ENCODE measurements around the gene LGR4.

LGR4 gene

DNA sequence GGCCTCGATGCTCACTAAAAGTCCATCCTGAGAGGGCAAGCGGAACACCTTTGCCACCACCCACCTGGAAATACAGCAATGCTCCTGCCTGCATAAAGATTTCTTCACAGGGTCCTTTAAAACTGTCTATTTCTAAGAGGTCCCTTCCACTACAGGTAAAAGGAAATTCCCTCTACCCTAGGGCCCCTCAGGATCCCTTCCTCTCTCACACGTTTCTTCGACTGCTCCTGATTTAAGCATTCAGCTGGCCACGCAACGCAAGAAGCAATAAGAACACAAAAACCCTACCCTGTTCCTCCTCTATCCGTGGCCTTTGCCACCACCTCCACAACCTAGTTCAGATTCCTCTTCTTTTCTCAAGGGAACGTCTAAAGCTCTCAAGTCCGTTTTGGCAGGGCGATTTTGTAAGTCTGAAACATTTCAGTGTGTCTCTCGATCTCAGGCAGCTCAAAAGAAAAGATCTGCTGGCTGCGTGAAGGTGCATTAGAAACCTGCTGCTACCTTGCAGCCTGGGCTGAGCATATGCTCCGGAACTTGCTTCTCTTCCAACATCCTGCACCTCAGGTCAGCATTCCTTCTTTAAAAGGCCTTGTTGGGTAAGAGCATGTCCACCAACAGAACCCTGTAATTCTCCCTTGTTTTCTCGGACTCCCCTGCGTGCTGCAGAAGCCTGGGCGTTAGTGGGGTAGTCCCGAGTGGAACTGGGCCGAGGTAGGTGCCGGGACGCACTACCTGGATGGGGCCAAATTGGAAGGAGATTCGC is 1.6 kb downstream of the LGR4 start:
- H3K27me3 ChIP-seq (ENCODE audit: control insufficient read depth, low read length), result peaks cover 45% of the 10 kb centered on the region

DNA sequence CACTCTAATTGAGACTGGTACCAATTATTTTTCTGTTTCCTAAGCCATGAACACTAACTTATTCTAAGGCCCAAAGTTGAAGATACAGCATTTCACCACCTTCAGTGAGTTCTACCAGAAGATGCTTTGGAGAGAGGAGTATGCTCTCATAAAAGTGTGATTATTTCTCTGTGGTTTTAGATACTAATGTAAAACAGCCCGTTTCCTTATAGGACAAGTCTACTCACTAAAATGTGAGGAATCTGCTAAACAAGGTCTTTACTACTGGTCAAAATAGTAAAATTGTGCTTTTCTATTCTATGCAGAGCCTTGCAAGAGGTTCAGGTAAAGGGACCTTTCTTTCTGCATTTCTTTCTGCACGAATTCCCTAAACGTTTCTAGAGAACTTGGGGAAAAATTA is 2.4 kb downstream of the LGR4 start:
- Histone ChIP-seq H3F3A (ENCODE audit: control insufficient read depth, insufficient read depth) (0 out of 2 replicates have a peak, but pooled peaks cover 3% of the 10 kb centered on the region), H3K4me3 (ENCODE audit: low read length) (no peak overlapping the region), H3K27me3 (ENCODE audit: control insufficient read depth, low read length) (peaks cover 45% of the 10 kb centered on the region), H4K20me1 (ENCODE audit: control insufficient read depth, insufficient read depth, low read depth, low read length) (no peaks in the 10 kb centered on the region), H3K4me1 (ENCODE audit: control insufficient read depth, low read length) (peaks cover 7% of the 10 kb centered on the region; the same call in 1 of the 2 replicates), H3K9me2 (replicated peaks; ENCODE audit: control insufficient read depth, low read length) (no peaks in the 10 kb centered on the region), H3K79me2 (ENCODE audit: control insufficient read depth, low read length) (no peaks in the 10 kb centered on the region), H3K36me3 (ENCODE audit: control insufficient read depth, low read length) (no peaks in the 10 kb centered on the region), H3K4me2 (ENCODE audit: low read length) (no peak overlapping the region), H3K9me3 (ENCODE audit: control insufficient read depth, insufficient read depth, low read length) (no peaks in the 10 kb centered on the region), H3K27ac (ENCODE audit: low read depth, low read length) (no peak overlapping the region)
- no peak for TF ChIP-seq EZH2phosphoT487 (IDR thresholded peaks at IDR 0.05; ENCODE audit: borderline replicate concordance, low read length)
- TF ChIP-seq, protein P1, sequence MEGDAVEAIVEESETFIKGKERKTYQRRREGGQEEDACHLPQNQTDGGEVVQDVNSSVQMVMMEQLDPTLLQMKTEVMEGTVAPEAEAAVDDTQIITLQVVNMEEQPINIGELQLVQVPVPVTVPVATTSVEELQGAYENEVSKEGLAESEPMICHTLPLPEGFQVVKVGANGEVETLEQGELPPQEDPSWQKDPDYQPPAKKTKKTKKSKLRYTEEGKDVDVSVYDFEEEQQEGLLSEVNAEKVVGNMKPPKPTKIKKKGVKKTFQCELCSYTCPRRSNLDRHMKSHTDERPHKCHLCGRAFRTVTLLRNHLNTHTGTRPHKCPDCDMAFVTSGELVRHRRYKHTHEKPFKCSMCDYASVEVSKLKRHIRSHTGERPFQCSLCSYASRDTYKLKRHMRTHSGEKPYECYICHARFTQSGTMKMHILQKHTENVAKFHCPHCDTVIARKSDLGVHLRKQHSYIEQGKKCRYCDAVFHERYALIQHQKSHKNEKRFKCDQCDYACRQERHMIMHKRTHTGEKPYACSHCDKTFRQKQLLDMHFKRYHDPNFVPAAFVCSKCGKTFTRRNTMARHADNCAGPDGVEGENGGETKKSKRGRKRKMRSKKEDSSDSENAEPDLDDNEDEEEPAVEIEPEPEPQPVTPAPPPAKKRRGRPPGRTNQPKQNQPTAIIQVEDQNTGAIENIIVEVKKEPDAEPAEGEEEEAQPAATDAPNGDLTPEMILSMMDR (IDR thresholded peaks at IDR 0.05; ENCODE audit: low read depth, low read length, poor library complexity, severe bottlenecking), result no peak

More for the DNA sequence above, 1.6 kb downstream of the LGR4 start:
- Histone ChIP-seq H3F3A (ENCODE audit: control insufficient read depth, insufficient read depth) (0 out of 2 replicates have a peak, but pooled peaks cover 3% of the 10 kb centered on the region), H3K4me1 (ENCODE audit: control insufficient read depth, low read length) (peaks cover 7% of the 10 kb centered on the region; the same call in 1 of the 2 replicates), H3K4me3 (ENCODE audit: low read length) (peak overlapping the region; percentile 67), H4K20me1 (ENCODE audit: control insufficient read depth, insufficient read depth, low read depth, low read length) (no peaks in the 10 kb centered on the region), H3K27ac (ENCODE audit: low read depth, low read length) (no peak overlapping the region), H3K9me3 (ENCODE audit: control insufficient read depth, insufficient read depth, low read length) (no peaks in the 10 kb centered on the region), H3K79me2 (ENCODE audit: control insufficient read depth, low read length) (no peaks in the 10 kb centered on the region), H3K36me3 (ENCODE audit: control insufficient read depth, low read length) (no peaks in the 10 kb centered on the region), H3K9me2 (replicated peaks; ENCODE audit: control insufficient read depth, low read length) (no peaks in the 10 kb centered on the region), H3K4me2 (ENCODE audit: low read length) (peak overlapping the region; percentile 63)
- TF ChIP-seq, protein P1 (IDR thresholded peaks at IDR 0.05; ENCODE audit: low read depth, low read length, poor library complexity, severe bottlenecking), result no peak
- no peak for TF ChIP-seq EZH2phosphoT487 (IDR thresholded peaks at IDR 0.05; ENCODE audit: borderline replicate concordance, low read length)

DNA sequence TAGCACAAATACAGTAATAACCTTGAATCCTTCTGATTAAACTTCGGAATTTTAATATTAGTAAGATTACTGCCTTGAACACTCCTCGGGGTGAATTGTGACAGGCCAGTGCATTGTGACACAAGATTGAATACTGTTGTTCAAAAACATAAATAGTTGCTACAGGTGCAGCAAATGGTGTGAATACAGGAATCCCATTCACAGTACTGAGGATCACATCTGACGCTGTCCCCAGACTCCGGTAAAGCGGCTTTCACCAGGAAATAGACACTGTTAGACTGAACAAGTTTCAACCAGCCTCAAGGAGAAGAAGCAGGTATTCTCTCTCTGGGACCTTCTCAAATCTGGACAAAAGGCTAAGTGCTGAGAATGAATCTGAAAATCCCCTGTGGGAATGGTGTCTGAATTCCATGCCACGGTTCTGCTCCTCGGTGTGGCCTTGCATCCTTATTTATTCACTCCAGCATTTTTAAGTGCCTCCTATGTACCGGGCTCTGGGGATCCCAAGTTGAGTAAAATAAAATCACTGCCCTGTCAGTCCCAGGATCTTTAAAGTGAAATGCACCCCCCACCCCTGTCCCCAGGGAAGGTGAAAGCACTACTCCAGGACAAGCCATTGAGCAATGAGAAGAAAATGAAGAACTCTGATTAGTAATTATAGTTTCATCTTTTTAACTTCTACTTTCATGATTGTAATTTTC is 3.4 kb downstream of the LGR4 start:
- Histone ChIP-seq H3K36me3 (ENCODE audit: control insufficient read depth, low read length) (no peaks in the 10 kb centered on the region), H3K4me2 (ENCODE audit: low read length) (no peak overlapping the region), H3K79me2 (ENCODE audit: control insufficient read depth, low read length) (no peaks in the 10 kb centered on the region), H4K20me1 (ENCODE audit: control insufficient read depth, insufficient read depth, low read depth, low read length) (no peaks in the 10 kb centered on the region), H3K9me2 (replicated peaks; ENCODE audit: control insufficient read depth, low read length) (no peaks in the 10 kb centered on the region), H3K4me1 (ENCODE audit: control insufficient read depth, low read length) (peaks cover 7% of the 10 kb centered on the region; the same call in 1 of the 2 replicates), H3K27me3 (ENCODE audit: control insufficient read depth, low read length) (peaks cover 45% of the 10 kb centered on the region), H3K27ac (ENCODE audit: low read depth, low read length) (no peak overlapping the region), H3K4me3 (ENCODE audit: low read length) (no peak overlapping the region), H3F3A (ENCODE audit: control insufficient read depth, insufficient read depth) (0 out of 2 replicates have a peak, but pooled peaks cover 3% of the 10 kb centered on the region), H3K9me3 (ENCODE audit: control insufficient read depth, insufficient read depth, low read length) (no peaks in the 10 kb centered on the region)
- no peak for TF ChIP-seq EZH2phosphoT487 (IDR thresholded peaks at IDR 0.05; ENCODE audit: borderline replicate concordance, low read length)
- TF ChIP-seq, protein P1 (IDR thresholded peaks at IDR 0.05; ENCODE audit: low read depth, low read length, poor library complexity, severe bottlenecking), result no peak

Data from DOHH2 (cell line).